ENCODE measurements around the gene BPIFB3. TPM values are rescaled to one million over a fixed set of nuclear protein-coding genes. Genes with fewer than 3 reads are reported as not detected.

The BPIFB3 gene
- total and polyA plus RNA-seq, 2 of the 4 experiments (the other 2 are of a cell fraction) = not detected

DNA sequence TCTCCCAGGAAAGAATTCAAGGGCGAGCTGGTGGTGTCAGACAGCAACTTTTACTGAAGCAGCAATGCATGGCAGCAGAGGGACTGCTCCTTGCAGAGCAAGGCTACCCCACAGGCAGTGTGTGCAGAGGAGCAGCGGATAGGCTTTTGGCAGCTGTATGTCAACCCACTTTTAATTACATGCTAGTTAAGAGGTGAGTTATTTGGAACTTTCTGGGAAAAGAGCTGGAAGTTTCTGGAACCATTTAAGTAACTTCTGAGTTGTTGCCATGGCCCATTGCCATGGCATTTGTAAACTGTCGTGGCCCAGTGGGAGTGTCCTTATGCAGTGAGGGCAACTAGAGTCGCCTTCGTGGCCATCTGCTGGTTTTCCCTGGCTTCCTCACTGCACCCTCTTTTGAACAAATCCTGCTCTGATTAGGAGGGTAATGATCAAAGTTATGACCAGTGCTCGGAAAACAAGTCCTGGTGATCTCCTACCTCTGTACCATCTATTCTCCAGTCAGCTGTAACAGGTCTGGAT lies 59.7 kb downstream of the BPIFB3 start:
- ATAC-seq (ENCODE audit: low read depth) = no peak
- dilution Hi-C loops (cut with HindIII; ENCODE audit: low sequenced_read_pairs, unreplicated experiment) = no loop called here
- POLR2A ChIA-PET (ENCODE audit: unreplicated experiment) = no interaction called here

More for the DNA sequence above, 59.7 kb downstream of the BPIFB3 start:
- no peak overlapping the region for H2AK5ac ChIP-seq (ENCODE audit: low read depth, low read length)
- no peak overlapping the region for H4K5ac ChIP-seq (ENCODE audit: low read depth, low read length)
- no peaks in the 10 kb centered on the region for H4K20me1 ChIP-seq (ENCODE audit: insufficient read depth, low read length)
- CTCF ChIA-PET = no interaction called here
- no peak overlapping the region for H3K27ac ChIP-seq (ENCODE audit: insufficient read depth, low read length)
- no peak overlapping the region for H3K18ac ChIP-seq (ENCODE audit: low read depth, low read length)
- in situ Hi-C loops (cut with MboI; ENCODE audit: low sequenced_read_pairs) (no loop called here), intact Hi-C loops (cut with micrococcal nuclease) (no loop called here)
- H2AFZ ChIP-seq (replicated peaks; ENCODE audit: low read length, poor library complexity) = no peak overlapping the region
- H3K4me3 ChIP-seq (ENCODE audit: insufficient read depth, low read depth, low read length) = no peak overlapping the region
- H2AK9ac ChIP-seq (replicated peaks; ENCODE audit: low read depth, low read length, poor library complexity) = no peak overlapping the region
- no peak overlapping the region for H3K9ac ChIP-seq (ENCODE audit: low read depth, low read length)
- no peaks in the 10 kb centered on the region for H3K36me3 ChIP-seq (ENCODE audit: control insufficient read depth, insufficient read depth, low read length)
- H2BK5ac ChIP-seq (ENCODE audit: low read depth, low read length, poor library complexity, severe bottlenecking) = no peak overlapping the region
- H3K9me3 ChIP-seq (ENCODE audit: control insufficient read depth, insufficient read depth, low read length) = no peaks in the 10 kb centered on the region
- H3K79me1 ChIP-seq (ENCODE audit: low read depth in 1 of 2, low read length in 2 of 2) = no peaks in the 10 kb centered on the region
- no peaks in the 10 kb centered on the region for H3K27me3 ChIP-seq (ENCODE audit: control insufficient read depth, insufficient read depth, low read length)
- H3K23ac ChIP-seq (ENCODE audit: low read depth, low read length) = no peak overlapping the region
- no TSS peak for BruUV-seq (replicated peaks)
- H4K8ac ChIP-seq (ENCODE audit: low read depth in 2 of 2, low read length in 2 of 2) = no peak overlapping the region
- H3K4me2 ChIP-seq (ENCODE audit: low read depth, low read length) = no peak overlapping the region
- no peak overlapping the region for H2BK20ac ChIP-seq (ENCODE audit: low read depth, low read length)
- H3K56ac ChIP-seq (ENCODE audit: extremely low read depth, insufficient read depth, low read length) = no peak overlapping the region
- no peak overlapping the region for H2BK120ac ChIP-seq (ENCODE audit: low read depth, low read length)
- H3K14ac ChIP-seq (replicated peaks; ENCODE audit: low read depth, low read length) = no peak overlapping the region
- no peak overlapping the region for H3K4ac ChIP-seq (ENCODE audit: low read depth, low read length)
- DNase-seq = no peak
- no peaks in the 10 kb centered on the region for H3K4me1 ChIP-seq (ENCODE audit: control insufficient read depth, insufficient read depth, low read length)
- no peaks in the 10 kb centered on the region for H3K9me1 ChIP-seq (ENCODE audit: insufficient read depth, low read length)
- no peak overlapping the region for H2BK15ac ChIP-seq (ENCODE audit: low read depth, low read length)
- no CpG with 5 or more reads among the region's 6 CpGs for WGBS, 2 experiments (ENCODE audit: extremely low coverage in 2 of 2, insufficient read length in 1 of 2)
- TF ChIP-seq RCOR1 (IDR thresholded peaks at IDR 0.05; ENCODE audit: insufficient replicate concordance, low read length) (no peak), POLR2A (IDR thresholded peaks at IDR 0.05; ENCODE audit: low read depth, low read length) (no peak), MAFK (IDR thresholded peaks at IDR 0.05; ENCODE audit: low read depth, low read length) (no peak), SMC3 (IDR thresholded peaks at IDR 0.05; ENCODE audit: low read depth, low read length) (no peak), RFX5 (IDR thresholded peaks at IDR 0.05; ENCODE audit: low read depth, low read length) (no peak), CEBPB (IDR thresholded peaks at IDR 0.05; ENCODE audit: low read depth, low read length) (no peak), MXI1 (IDR thresholded peaks at IDR 0.05; ENCODE audit: borderline replicate concordance, low read depth, low read length) (no peak), BHLHE40 (IDR thresholded peaks at IDR 0.05; ENCODE audit: low read depth, low read length) (no peak), CTCF (conservative IDR thresholded peaks at IDR 0.05; ENCODE audit: low read depth, low read length) (no peak), CHD1 (IDR thresholded peaks at IDR 0.05; ENCODE audit: low read depth, low read length) (no peak)
- TF ChIP-seq, protein P1, sequence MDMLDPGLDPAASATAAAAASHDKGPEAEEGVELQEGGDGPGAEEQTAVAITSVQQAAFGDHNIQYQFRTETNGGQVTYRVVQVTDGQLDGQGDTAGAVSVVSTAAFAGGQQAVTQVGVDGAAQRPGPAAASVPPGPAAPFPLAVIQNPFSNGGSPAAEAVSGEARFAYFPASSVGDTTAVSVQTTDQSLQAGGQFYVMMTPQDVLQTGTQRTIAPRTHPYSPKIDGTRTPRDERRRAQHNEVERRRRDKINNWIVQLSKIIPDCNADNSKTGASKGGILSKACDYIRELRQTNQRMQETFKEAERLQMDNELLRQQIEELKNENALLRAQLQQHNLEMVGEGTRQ (IDR thresholded peaks at IDR 0.05; ENCODE audit: low read depth, low read length) = no peak
- H4K91ac ChIP-seq (ENCODE audit: insufficient read depth, low read depth, low read length) = no peak overlapping the region

Measured in IMR-90 (cell line).